Naive B cell (primary cell): ENCODE data around the gene SLCO1A2. TPM values are rescaled to one million over a fixed set of nuclear protein-coding genes. Genes with fewer than 3 reads are reported as not detected.

Experiments used
- ATAC-seq, 2 donors: fragments of 150-1000 bp; cut with Tn5 transposase; 2 replicates each; pipeline ENCODE4 v1.10.0; 2021; ENCODE audit warnings: low read depth in 2 of 2, mild to moderate bottlenecking in 2 of 2, moderate library complexity in 2 of 2
- DNase-seq: peaks from one replicate; pipeline ENCODE4 v3.0.0; 2022
- H3K27ac Mint-ChIP-seq, 6 donors: one replicate each; pipeline ENCODE4 v1.8.0; 2020 to 2022; ENCODE audit warnings: mild to moderate bottlenecking in 6 of 6, mixed read lengths in 6 of 6, moderate library complexity in 5 of 6, inconsistent platforms in 2 of 6
- H3K27me3 Mint-ChIP-seq, 3 donors: one replicate each; pipeline ENCODE4 v1.8.0; 2021 to 2022; ENCODE audit warnings: mixed read lengths in 3 of 3, mild to moderate bottlenecking in 1 of 3
- H3K36me3 Mint-ChIP-seq, 2 donors: one replicate each; pipeline ENCODE4 v1.8.0; 2020 to 2022; ENCODE audit warnings: mixed read lengths in 2 of 2, inconsistent platforms in 1 of 2, mild to moderate bottlenecking in 1 of 2
- H3K4me1 Mint-ChIP-seq, 3 donors: one replicate each; pipeline ENCODE4 v1.8.0; 2020 to 2022; ENCODE audit warnings: mixed read lengths in 3 of 3, inconsistent platforms in 1 of 3, mild to moderate bottlenecking in 1 of 3, moderate library complexity in 1 of 3
- H3K4me3 Mint-ChIP-seq, 8 donors: one replicate each; pipeline ENCODE4 v1.8.0; 2020 to 2022; ENCODE audit warnings: mild to moderate bottlenecking in 8 of 8, mixed read lengths in 8 of 8, moderate library complexity in 8 of 8, inconsistent platforms in 2 of 8
- H3K9me3 Mint-ChIP-seq, 7 donors: one replicate each; pipeline ENCODE4 v1.8.0; 2020 to 2022; ENCODE audit warnings: mixed read lengths in 7 of 7, mild to moderate bottlenecking in 5 of 7, inconsistent platforms in 2 of 7, moderate library complexity in 1 of 7
- polyA plus RNA-seq, 6 donors: library from polyadenylated mRNA; unstranded; fragments of 300-500 nt; fragmentation: Illumina TruSeq; gene quantifications; one replicate each; pipeline ENCODE4 v1.2.3, GENCODE V29; 2021; ENCODE audit warnings: low read depth in 6 of 6

Gene SLCO1A2
- polyA plus RNA-seq, 6 donors from 2014 or later, result not detected

DNA sequence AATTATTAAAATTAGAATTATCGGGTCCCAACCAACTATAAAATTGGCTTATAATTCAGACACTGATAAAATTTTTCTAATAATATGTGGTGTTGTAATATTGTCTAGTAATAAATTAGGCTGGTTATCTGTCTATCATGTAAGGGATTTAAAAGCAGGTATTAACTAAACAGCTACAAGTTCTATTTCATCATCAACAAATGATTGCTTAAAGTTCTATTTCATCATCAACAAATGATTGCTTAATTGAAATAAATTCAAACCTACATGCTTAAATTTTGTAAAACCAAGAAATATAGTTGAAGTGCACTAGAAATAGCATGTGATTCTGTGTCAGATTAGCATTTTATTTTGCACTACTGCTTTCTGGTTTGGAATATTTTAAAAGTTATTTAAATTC lies 34.1 kb downstream of the SLCO1A2 start:
- no peak overlapping the region for H3K4me3 Mint-ChIP-seq
- H3K4me1 Mint-ChIP-seq, result peaks cover 0 to 3% (median 0%) of the 10 kb centered on the region in 3 donors
- H3K27ac Mint-ChIP-seq, result no peak overlapping the region
- peaks cover 7 to 17% (median 11%) of the 10 kb centered on the region in 3 donors for H3K27me3 Mint-ChIP-seq
- H3K9me3 Mint-ChIP-seq, result no peaks in the 10 kb centered on the region
- DNase-seq (no peak), ATAC-seq (no peak)
- H3K36me3 Mint-ChIP-seq, result no peaks in the 10 kb centered on the region

- Mint-ChIP-seq H3K27me3 (peaks cover 0 to 11% (median 6%) of the 10 kb centered on the region in 3 donors), H3K9me3 (no peaks in the 10 kb centered on the region), H3K4me3 (no peak overlapping the region), H3K27ac (no peak overlapping the region), H3K4me1 (peaks cover 0 to 3% (median 0%) of the 10 kb centered on the region in 3 donors), H3K36me3 (no peaks in the 10 kb centered on the region)
- ATAC-seq, result no peak
- no peak for DNase-seq
These were observed 37.8 kb downstream of the SLCO1A2 start for GRCh38 chr12:21296751-21297406.

DNA sequence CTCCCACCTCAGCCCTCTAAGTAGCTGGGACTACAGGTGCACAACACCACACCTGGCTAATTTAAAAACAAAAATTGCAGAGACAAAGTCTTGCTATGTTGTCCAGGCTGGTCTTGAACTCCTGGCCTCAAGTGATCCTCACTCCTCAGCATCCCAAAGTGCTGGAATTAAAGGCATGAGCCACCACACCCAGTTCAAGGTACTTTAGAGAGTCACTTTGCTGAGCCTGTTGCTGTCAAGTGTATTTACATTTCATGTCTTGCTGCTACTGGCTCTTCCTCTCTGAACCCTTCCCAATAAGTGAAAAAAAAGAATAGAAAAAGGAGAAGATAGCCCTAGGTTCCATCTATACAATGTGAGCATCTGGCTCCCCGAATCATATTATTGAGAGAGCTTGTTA lies 38.4 kb downstream of the SLCO1A2 start:
- Mint-ChIP-seq H3K27me3 (peaks cover 0 to 7% (median 5%) of the 10 kb centered on the region in 3 donors), H3K36me3 (no peaks in the 10 kb centered on the region), H3K4me3 (no peak overlapping the region), H3K9me3 (peaks cover 0 to under 1% (median 0%) of the 10 kb centered on the region in 7 donors), H3K27ac (no peak overlapping the region), H3K4me1 (peaks cover 0 to 3% (median 0%) of the 10 kb centered on the region in 3 donors)
- no peak for ATAC-seq
- DNase-seq, result no peak

DNA sequence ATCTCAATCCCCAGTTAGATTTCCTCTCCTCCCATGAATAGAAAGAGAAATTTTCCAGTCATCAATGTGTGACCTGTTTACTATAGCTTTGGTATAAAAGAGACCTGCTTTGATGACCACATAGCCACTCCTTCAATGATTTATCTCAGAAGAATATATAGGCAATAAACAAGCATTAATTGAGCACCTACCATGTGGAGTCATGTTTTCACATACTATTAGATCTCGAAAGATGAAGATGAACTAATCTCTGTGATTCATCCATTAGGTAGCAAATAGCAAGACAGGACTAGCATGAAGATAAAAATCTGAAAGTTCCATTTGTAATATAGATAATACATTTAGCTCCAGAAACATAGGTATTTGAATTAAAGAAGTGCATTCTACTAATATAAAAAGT lies 40.5 kb downstream of the SLCO1A2 start:
- Mint-ChIP-seq H3K4me3 (no peak overlapping the region), H3K27ac (no peak overlapping the region), H3K27me3 (peaks cover 4 to 7% (median 5%) of the 10 kb centered on the region in 3 donors), H3K4me1 (peaks cover 0 to 3% (median 0%) of the 10 kb centered on the region in 3 donors), H3K9me3 (peaks cover 0 to 2% (median 0%) of the 10 kb centered on the region in 7 donors), H3K36me3 (no peaks in the 10 kb centered on the region)
- ATAC-seq (no peak), DNase-seq (no peak)

GRCh38 chr12:21292111-21292510 lies 42.6 kb downstream of the SLCO1A2 start:
- peaks cover 0 to 2% (median 0%) of the 10 kb centered on the region in 7 donors for H3K9me3 Mint-ChIP-seq
- H3K36me3 Mint-ChIP-seq, result no peaks in the 10 kb centered on the region
- H3K27me3 Mint-ChIP-seq, result peaks cover 3 to 4% (median 3%) of the 10 kb centered on the region in 3 donors
- DNase-seq (no peak), ATAC-seq (no peak)
- no peak overlapping the region for H3K27ac Mint-ChIP-seq
- H3K4me1 Mint-ChIP-seq, result peaks cover 0 to 2% (median 0%) of the 10 kb centered on the region in 3 donors
- no peak overlapping the region for H3K4me3 Mint-ChIP-seq

DNA sequence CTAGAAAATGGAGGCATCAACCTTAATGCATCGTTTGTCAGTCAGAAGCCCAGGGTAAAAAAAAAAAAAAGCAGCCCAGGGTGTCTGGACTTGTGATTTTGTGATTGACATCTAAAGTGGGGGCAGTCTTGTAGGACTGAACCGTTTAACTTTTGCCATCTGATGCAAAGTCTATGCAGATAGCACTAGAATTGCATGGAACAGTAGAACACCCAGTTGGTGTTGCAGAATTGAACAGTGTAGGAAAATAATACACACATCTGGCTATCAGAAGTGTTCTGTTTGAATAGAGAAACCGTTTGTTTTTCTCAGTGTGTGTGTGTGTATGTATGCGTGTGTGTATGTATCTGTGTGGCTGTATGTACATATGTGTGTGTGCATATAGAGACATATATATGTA lies 45.0 kb downstream of the SLCO1A2 start:
- DNase-seq (no peak), ATAC-seq (no peak)
- no peaks in the 10 kb centered on the region for H3K36me3 Mint-ChIP-seq
- H3K27me3 Mint-ChIP-seq, result peaks cover 0 to 4% (median 0%) of the 10 kb centered on the region in 3 donors
- H3K9me3 Mint-ChIP-seq, result peaks cover 0 to 2% (median 0%) of the 10 kb centered on the region in 7 donors
- H3K27ac Mint-ChIP-seq, result no peak overlapping the region
- H3K4me3 Mint-ChIP-seq, result no peak overlapping the region
- no peaks in the 10 kb centered on the region for H3K4me1 Mint-ChIP-seq

- no peak for DNase-seq
- H3K27ac Mint-ChIP-seq, result no peak overlapping the region
- no peaks in the 10 kb centered on the region for H3K4me1 Mint-ChIP-seq
- peaks cover 0 to 6% (median 0%) of the 10 kb centered on the region in 7 donors for H3K9me3 Mint-ChIP-seq
- no peak for ATAC-seq
- H3K27me3 Mint-ChIP-seq, result peaks cover 0 to 7% (median 0%) of the 10 kb centered on the region in 3 donors
- H3K36me3 Mint-ChIP-seq, result no peaks in the 10 kb centered on the region
- no peak overlapping the region for H3K4me3 Mint-ChIP-seq
These were observed 57.9 kb downstream of the SLCO1A2 start for GRCh38 chr12:21276826-21277225.

- peaks cover 4 to 13% (median 8%) of the 10 kb centered on the region in 7 donors for H3K9me3 Mint-ChIP-seq
- H3K27me3 Mint-ChIP-seq, result no peaks in the 10 kb centered on the region
- no peak overlapping the region for H3K27ac Mint-ChIP-seq
- ATAC-seq, result no peak
- peaks cover 0 to 8% of the 10 kb centered on the region in 2 donors for H3K36me3 Mint-ChIP-seq
- no peak overlapping the region for H3K4me3 Mint-ChIP-seq
- no peaks in the 10 kb centered on the region for H3K4me1 Mint-ChIP-seq
- no peak for DNase-seq
These were observed 68.8 kb downstream of the SLCO1A2 start for GRCh38 chr12:21265932-21266331.

DNA sequence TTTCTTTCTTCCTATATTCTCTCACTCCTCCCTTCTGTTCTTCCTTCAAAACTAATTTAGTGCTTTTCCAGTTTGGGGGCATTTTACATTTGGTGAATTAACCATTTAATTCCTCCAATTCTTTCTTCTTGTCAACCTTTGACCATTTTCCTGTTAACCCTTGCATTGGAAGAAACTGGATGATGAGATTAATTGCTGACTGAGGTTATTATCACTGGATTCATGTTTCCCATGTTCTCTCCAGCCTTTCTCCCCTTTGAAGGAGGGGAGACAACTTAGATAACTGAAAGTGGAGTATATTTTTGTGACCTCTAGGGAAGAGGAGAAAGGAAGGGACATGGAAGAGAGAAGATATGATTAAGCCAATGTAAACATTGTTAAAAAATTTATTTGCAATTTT lies 70.5 kb downstream of the SLCO1A2 start:
- Mint-ChIP-seq H3K27me3 (no peaks in the 10 kb centered on the region), H3K36me3 (peaks cover 0 to 8% of the 10 kb centered on the region in 2 donors), H3K27ac (no peak overlapping the region), H3K9me3 (peaks cover 4 to 22% (median 13%) of the 10 kb centered on the region in 7 donors), H3K4me1 (no peaks in the 10 kb centered on the region), H3K4me3 (no peak overlapping the region)
- DNase-seq (no peak), ATAC-seq (no peak)

DNA sequence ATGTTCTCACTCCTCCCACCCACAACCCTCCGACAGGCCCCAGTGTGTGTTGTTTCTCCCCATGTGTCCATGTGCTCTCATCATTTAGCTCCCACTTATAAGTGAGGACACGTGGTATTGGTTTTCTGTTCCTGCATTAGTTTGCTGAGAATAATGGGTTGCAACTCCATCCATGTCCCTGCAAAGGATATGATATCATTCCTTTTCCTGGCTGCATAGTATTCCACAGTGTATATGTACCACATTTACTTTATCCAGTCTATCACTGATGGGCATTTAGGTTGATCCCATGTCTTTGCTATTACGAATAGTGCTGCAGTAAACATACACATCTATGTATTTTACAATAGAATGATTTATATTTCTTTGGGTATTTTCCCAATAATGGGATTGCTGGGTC lies 77.5 kb downstream of the SLCO1A2 start:
- DNase-seq (no peak), ATAC-seq (no peak)
- H3K27ac Mint-ChIP-seq, result no peak overlapping the region
- H3K4me1 Mint-ChIP-seq, result no peaks in the 10 kb centered on the region
- H3K4me3 Mint-ChIP-seq, result no peak overlapping the region
- H3K36me3 Mint-ChIP-seq, result no peaks in the 10 kb centered on the region
- peaks cover 4 to 24% (median 7%) of the 10 kb centered on the region in 7 donors for H3K9me3 Mint-ChIP-seq
- H3K27me3 Mint-ChIP-seq, result no peaks in the 10 kb centered on the region

GRCh38 chr12:21252070-21252469 lies 82.6 kb downstream of the SLCO1A2 start:
- Mint-ChIP-seq H3K36me3 (no peaks in the 10 kb centered on the region), H3K4me1 (no peaks in the 10 kb centered on the region), H3K9me3 (peaks cover 0 to 1% (median 0%) of the 10 kb centered on the region in 7 donors), H3K27me3 (no peaks in the 10 kb centered on the region), H3K4me3 (no peak overlapping the region), H3K27ac (no peak overlapping the region)
- no peak for ATAC-seq
- DNase-seq, result no peak

GRCh38 chr12:21248679-21249078 lies 86.0 kb downstream of the SLCO1A2 start:
- DNase-seq, result no peak

DNA sequence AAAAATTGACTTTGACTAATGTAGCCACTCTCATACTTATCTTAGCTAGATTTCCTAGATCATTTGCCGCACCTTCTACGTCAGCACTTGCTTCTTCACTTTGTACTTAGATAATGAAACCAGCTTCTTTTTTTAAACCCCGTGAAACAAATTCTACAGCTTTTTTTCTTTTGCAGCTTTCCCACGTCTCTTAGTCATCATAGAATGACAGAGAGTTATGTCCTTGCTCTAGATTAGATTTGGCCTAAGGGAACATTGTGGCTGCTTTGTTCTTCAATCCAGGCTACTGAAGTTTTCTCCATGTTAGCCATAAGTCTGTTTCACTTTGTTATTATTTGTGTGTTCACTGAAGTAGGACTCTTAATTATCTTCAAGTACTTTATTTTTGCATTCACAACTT lies 94.9 kb downstream of the SLCO1A2 start:
- Mint-ChIP-seq H3K4me1 (no peaks in the 10 kb centered on the region), H3K27me3 (no peaks in the 10 kb centered on the region), H3K4me3 (no peak overlapping the region), H3K9me3 (peaks cover 0 to 4% (median 0%) of the 10 kb centered on the region in 7 donors), H3K27ac (no peak overlapping the region), H3K36me3 (no peaks in the 10 kb centered on the region)
- no peak for DNase-seq
- no peak for ATAC-seq

More at GRCh38 chr12:21248679-21249078, 86.0 kb downstream of the SLCO1A2 start:
- ATAC-seq, result no peak
- Mint-ChIP-seq H3K27me3 (no peaks in the 10 kb centered on the region), H3K9me3 (no peaks in the 10 kb centered on the region), H3K4me3 (no peak overlapping the region), H3K4me1 (no peaks in the 10 kb centered on the region), H3K27ac (no peak overlapping the region), H3K36me3 (no peaks in the 10 kb centered on the region)

GRCh38 chr12:21234395-21234794 lies 100.3 kb downstream of the SLCO1A2 start:
- H3K36me3 Mint-ChIP-seq, result no peaks in the 10 kb centered on the region
- no peak overlapping the region for H3K4me3 Mint-ChIP-seq
- no peak overlapping the region for H3K27ac Mint-ChIP-seq
- ATAC-seq (no peak), DNase-seq (no peak)
- peaks cover 0 to 7% (median 0%) of the 10 kb centered on the region in 7 donors for H3K9me3 Mint-ChIP-seq
- H3K4me1 Mint-ChIP-seq, result no peaks in the 10 kb centered on the region
- no peaks in the 10 kb centered on the region for H3K27me3 Mint-ChIP-seq
